Mucosa of stomach (tissue), 1 donor: ENCODE measurements around the gene PRM2.

Experiments used
- H3K27me3 ChIP-seq: one replicate; pipeline ENCODE4 v1.7.0; 2013; ENCODE audit warnings: mild to moderate bottlenecking, low read length; ENCODE audit not compliant: control insufficient read depth, insufficient read depth
- H3K36me3 ChIP-seq: one replicate; pipeline ENCODE4 v1.7.0; 2013; ENCODE audit warnings: low read length; ENCODE audit not compliant: control insufficient read depth, insufficient read depth
- H3K4me1 ChIP-seq: one replicate; pipeline ENCODE4 v1.7.0; 2013; ENCODE audit warnings: mild to moderate bottlenecking, low read length; ENCODE audit not compliant: control insufficient read depth, insufficient read depth
- H3K4me3 ChIP-seq: one replicate; pipeline ENCODE4 v1.7.0; 2013; ENCODE audit warnings: low read length
- H3K9ac ChIP-seq: one replicate; pipeline ENCODE4 v1.7.0; 2013; ENCODE audit warnings: mild to moderate bottlenecking, low read length, moderate library complexity
- H3K9me3 ChIP-seq: one replicate; pipeline ENCODE4 v1.7.0; 2013; ENCODE audit warnings: mild to moderate bottlenecking, low read length, moderate library complexity; ENCODE audit not compliant: control insufficient read depth
- donor health status: Pancreatic carcinoma.

The PRM2 gene

DNA sequence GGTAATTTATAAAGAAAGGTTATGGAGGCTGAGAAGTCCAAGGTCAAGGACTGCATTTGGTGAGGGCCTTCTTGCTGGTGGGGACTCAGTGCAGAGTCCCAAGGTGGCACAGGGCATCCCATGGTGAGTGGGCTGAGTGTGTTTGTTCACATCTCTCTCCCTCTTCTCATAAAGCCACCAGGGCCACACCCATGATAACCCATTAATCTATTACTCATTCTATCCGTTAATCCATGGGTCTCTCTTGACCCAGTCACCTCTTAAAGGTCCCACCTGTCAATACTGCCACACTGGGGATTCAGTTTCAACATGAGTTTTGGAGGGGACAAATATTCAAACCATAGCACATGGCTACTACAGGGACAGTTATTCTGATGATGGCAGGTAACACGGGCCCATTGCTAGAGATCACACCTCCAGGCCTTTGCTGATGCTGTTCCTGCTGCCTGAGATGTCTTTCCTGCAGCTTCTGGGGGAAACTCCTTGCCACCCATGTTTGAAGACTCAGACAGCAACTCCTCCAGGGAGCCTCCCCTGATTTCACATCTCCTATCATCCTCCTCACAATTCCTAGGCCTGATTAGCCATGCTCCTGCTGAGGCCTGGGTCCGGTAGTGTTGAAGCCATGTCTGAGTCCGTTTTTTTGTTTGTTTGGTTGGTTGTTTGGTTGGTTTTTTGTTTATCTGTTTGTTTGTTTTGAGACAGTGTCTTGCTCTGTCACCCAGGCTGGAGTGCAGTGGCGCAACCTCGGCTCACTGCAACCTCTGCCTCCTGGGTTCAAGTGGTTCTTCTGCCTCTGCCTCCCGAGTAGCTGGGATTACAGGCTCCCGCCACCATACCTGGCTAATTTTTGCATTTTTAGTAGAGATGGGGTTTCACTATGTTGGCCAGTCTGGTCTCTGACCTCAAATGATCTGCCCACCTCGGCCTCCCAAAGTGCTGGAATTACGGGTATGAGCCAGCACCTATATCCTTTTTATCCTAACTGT is 36.3 kb downstream of the PRM2 start:
- Histone ChIP-seq H3K9ac (no peak overlapping the region), H3K36me3 (no peaks in the 10 kb centered on the region), H3K4me1 (peaks cover 4% of the 10 kb centered on the region), H3K9me3 (no peaks in the 10 kb centered on the region), H3K27me3 (no peaks in the 10 kb centered on the region), H3K4me3 (no peak overlapping the region)

DNA sequence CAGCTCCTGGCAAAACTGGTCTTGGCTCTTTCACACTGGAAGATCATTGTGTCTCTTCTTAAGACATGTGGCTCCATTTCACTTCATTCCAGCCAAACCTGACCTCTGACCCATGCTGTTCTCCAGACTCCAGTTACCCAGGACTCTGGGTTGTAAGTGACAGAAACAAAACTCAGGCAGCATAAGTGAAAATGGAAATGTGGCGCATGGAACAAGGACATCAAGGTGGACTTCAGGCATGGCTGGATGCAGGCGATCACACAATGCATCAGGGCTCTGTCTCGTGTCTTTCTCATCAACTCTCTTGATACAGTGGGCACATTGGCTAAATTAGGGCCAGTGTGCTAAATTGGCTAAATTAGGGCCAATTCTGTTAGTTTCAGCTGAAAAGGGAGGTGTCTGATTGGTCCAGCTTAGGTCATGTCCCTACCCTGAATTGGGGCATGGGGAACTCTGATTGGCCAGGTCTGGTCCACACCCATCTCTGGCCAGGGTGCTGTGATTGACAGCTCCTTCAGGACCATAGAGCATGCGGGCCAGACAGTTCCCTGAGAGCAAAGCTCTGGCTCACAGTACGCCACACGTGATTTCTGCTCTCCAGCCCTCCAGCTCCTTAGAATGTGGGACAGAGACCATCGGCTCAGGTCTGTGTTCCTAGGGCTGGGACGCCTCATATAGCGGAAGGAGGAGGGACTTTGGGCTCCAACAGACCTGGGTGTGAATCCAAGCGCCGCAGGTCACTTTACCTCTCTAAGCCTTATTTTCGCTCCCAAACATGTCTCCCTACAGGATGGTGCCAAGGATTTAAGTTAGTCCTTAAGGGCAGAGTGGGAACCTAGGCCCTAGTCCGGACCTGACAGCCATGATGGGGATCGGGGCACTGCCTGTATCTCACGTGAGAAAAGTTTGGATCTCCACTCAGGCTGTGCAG is 37.7 kb downstream of the PRM2 start:
- Histone ChIP-seq H3K27me3 (no peaks in the 10 kb centered on the region), H3K9me3 (no peaks in the 10 kb centered on the region), H3K4me3 (no peak overlapping the region), H3K9ac (no peak overlapping the region), H3K4me1 (peaks cover 4% of the 10 kb centered on the region), H3K36me3 (no peaks in the 10 kb centered on the region)

DNA sequence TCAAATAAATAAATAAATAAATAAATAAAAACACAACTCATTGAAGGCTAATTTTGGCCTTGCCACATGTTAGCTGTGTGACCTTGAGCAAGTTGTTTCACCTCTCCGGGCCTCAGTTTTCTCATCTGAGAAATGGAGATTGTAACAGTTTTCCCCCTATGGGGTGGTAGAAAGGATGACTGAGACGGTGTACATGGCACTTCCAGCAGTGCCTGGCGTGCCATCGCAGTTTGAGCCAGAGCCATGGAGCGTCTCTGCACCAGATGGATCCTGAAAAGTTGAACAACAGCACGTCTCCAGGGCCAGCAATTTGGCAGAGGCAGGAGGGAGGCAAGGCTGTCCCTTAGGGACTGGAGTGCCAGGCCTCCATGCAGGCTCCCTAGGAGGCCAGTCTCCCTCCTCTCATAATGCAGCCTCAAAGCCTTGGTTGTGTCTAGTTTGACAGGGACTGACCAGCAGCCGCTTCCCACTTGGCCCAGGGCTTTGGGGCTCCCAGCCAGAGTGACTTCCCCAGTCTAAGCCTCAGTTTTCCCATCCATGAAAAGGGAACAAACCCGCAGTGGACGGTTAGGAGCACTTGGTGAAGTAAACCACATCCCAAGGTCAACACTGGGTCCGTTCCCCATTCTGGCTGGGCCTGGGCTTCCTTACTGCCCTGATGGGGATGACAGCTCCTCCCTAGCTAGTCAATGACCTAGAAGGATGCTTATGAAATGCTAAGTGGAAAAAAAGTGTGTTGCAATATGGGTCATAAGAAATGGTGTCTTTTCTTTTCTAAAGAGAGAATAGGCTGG is 39.6 kb downstream of the PRM2 start:
- H3K27me3 ChIP-seq, result no peaks in the 10 kb centered on the region
- H3K36me3 ChIP-seq, result no peaks in the 10 kb centered on the region
- no peak overlapping the region for H3K4me3 ChIP-seq
- H3K9ac ChIP-seq, result no peak overlapping the region
- H3K9me3 ChIP-seq, result no peaks in the 10 kb centered on the region
- H3K4me1 ChIP-seq, result peaks cover 12% of the 10 kb centered on the region

DNA sequence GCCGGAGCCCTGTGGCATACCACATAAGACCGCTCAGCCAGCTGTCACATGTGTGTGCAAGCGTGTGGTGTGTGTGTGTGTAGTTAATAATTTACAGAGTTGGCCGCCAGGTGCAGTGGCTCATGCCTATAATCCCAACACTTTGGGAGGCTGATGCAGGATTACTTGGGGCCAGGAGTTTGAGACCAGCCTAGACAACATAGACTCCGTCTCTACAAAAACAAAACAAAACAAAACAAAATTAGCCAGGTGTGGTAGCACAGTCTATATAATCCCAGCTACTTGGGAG is 40.6 kb downstream of the PRM2 start:
- Histone ChIP-seq H3K36me3 (no peaks in the 10 kb centered on the region), H3K9me3 (no peaks in the 10 kb centered on the region), H3K4me1 (peaks cover 10% of the 10 kb centered on the region), H3K9ac (no peak overlapping the region), H3K4me3 (no peak overlapping the region), H3K27me3 (no peaks in the 10 kb centered on the region)

DNA sequence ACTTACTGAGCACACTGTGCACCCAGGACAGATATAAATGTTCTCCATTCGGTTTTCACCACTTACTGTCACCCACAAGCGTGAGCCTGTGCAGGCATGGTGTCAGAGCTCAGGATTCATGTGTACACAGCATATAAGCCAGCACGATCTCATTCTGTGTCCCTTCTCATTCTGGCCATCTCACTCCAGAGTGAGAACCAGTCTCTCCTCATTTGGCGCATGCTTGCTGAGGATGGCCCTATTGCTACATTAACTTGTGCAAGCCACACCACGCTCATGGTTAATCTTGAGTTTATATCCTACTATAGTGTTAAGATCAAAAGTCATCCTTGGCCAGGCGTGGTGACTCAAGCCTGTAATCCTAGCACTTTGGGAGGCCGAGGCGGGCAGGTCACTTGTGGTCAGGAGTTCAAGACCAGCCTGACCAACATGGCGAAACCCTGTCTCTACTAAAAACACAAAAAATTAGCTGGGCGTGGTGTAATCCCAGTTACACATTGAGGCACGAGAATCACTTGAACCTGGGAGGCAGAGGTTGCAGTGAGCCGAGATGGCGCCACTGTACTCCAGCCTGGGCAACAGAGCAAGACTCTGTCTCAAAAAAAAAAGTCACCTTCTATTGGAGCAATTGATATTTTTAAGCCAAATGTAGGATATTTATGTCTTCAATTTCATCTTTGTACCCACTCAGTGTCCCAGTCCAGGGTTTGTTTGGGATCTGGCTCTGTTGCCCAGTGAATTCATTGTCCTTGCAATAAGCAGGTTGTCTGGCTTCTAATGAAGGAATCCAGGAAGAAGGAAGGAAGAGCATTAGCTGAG is 41.2 kb downstream of the PRM2 start:
- no peaks in the 10 kb centered on the region for H3K36me3 ChIP-seq
- peaks cover 8% of the 10 kb centered on the region for H3K4me1 ChIP-seq

DNA sequence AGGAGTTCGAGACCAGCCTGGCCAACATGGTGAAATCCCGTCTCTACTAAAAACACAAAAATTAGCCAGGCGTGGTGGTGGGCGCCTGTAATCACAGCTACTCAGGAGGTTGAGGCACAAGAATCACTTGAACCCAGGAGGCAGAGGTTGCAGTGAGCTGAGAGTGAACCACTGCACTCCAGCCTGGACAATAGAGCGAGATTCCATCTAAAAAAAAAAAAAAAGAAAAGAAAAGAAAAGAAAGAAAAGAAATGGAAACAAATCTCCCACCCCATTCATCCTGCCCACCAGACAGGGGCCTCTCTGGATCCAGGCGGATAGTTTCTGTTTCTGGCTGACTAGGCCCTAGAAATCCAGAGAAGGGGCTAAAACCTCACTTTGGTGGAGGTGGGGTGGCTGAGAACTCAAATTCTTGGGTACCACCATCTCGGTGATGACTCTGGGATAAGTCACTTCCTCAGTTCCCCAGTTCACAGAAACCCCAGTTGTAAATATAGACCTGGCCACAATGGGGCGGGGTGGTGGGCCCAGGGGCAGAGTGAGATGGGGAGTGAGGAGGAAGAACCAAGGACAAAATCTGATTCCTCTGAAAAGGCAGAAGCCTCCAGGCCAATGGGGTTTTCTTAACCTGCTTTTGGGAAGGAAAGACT is 42.4 kb downstream of the PRM2 start:
- Histone ChIP-seq H3K4me1 (peaks cover 8% of the 10 kb centered on the region), H3K9me3 (no peaks in the 10 kb centered on the region), H3K27me3 (no peaks in the 10 kb centered on the region), H3K4me3 (no peak overlapping the region), H3K36me3 (no peaks in the 10 kb centered on the region), H3K9ac (no peak overlapping the region)

More for the DNA sequence above, 41.2 kb downstream of the PRM2 start:
- no peaks in the 10 kb centered on the region for H3K9me3 ChIP-seq
- H3K4me3 ChIP-seq, result no peak overlapping the region
- H3K27me3 ChIP-seq, result no peaks in the 10 kb centered on the region
- H3K9ac ChIP-seq, result no peak overlapping the region

DNA sequence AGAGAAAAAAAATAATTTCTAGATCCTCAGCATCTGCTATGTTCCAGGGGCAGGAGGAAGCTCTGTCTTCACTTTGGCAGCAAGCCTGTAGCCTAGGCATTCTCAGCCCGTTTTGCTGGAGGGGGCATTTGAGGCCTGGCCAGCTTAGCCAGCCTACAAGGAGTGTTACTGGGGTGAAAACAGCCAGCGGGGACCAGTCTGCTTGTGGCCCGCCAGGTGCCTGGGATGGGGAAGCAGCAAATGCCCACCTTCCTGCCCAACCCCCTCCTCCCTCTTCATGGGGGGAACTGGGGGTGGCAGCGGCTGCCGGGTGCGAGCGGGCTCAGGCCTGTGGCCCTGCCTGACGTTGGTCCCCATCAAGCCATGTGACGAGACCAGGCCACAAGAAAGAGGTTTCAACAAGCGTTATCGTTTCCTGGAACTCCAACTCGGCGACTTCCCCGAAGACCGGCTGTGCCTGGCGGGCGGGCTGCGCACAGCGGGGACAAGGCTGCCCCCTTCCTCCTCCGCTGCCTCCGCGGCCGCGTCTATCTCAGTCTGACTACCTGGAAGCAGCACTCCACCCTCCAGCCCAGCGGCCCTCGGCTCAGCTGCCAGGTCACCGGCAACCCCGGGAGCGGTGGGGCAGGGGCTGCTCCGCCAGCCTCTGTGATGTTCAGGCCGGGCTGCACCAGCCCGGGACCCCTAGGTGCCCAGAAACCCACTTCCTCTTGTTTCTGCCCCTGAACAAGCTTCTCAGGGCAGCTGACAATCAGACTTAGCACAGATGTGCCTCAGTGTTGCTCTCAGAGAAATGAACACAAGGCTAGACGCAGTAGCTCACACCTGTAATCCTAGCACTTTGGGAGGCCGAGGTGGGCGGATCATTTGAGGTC is 43.2 kb downstream of the PRM2 start:
- H3K4me3 ChIP-seq, result no peak overlapping the region

DNA sequence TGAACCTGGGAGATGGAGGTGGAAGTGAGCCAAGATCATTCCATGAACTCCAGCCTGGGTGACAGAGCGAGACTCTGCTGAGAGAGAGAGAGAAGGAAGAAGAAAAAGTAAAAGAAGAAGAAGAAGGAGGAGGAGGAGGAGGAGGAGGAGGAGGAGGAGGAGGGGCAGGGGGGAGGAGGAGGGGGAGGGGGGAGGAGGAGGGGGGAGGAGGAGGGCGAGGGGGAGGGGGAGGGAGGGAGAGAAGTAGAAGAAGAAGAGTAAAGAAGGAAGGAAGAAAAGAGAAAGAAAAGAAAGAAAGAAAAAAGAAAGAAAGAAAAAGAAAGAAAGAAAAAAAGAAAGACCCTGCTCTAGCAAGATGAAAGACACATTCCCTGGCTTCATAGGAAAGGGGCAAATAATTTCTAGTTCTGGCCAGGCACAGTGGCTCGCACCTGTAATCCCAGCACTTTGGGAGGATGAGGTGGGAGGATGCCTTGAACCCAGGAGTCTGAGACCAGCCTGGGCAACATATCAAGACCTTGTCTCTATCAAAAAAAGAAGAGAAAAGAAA is 43.9 kb downstream of the PRM2 start:
- Histone ChIP-seq H3K9ac (no peak overlapping the region), H3K9me3 (no peaks in the 10 kb centered on the region), H3K27me3 (no peaks in the 10 kb centered on the region), H3K4me3 (no peak overlapping the region), H3K36me3 (no peaks in the 10 kb centered on the region), H3K4me1 (peaks cover 8% of the 10 kb centered on the region)

More for the DNA sequence above, 43.2 kb downstream of the PRM2 start:
- Histone ChIP-seq H3K36me3 (no peaks in the 10 kb centered on the region), H3K4me1 (peaks cover 8% of the 10 kb centered on the region), H3K27me3 (no peaks in the 10 kb centered on the region), H3K9ac (no peak overlapping the region), H3K9me3 (no peaks in the 10 kb centered on the region)

DNA sequence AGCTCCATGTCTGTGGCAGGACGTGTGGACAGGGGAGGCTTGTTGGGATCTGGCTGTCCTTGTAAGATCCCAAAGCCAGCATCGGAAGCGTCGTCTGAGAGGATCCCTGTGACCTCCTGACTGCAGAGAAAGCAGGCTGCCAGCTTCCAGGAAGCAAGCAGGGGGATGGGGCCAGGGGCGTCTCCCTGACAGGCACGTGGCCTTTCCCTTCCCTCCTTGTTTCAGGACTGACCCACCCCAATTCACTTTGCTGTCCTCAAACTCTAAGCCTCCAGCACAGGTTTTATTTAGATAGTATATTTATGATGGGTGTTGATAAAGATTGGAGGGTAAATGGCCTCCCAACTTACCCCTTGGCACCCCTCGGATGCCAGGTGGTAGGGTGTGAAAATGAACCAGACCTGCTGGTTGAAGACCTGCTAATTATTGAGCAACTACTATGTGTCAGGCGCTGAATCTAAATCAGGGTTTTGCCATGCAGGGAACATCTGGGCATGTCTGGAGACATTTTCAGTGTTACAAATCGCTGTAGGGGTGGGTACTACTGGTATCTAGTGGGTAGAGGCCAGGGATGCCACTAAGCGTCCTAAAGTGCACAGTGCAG is 44.8 kb downstream of the PRM2 start:
- no peaks in the 10 kb centered on the region for H3K27me3 ChIP-seq

DNA sequence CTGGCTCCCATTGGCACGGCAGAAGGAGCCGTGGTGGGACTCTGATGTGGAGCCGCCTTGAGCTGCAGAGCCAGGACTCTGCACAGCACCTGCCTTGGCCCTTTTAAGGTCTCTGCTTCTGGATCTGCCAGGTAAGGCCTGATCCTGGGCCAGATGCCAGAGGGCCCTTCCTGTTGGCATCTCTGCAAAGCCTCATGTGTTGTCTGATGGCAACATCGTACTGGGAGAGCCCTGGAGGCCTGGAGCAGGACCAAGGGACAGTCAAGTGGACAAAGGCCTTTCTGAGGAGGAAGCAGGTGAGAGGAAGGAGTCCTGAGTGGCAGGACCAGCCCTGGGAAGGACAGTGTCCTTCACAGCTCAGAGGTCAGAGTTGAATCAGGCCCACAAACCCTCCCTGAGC is 46.4 kb downstream of the PRM2 start:
- Histone ChIP-seq H3K27me3 (no peaks in the 10 kb centered on the region), H3K9me3 (no peaks in the 10 kb centered on the region), H3K4me3 (no peak overlapping the region), H3K9ac (no peak overlapping the region), H3K4me1 (peaks cover 8% of the 10 kb centered on the region), H3K36me3 (no peaks in the 10 kb centered on the region)

More for the DNA sequence above, 44.8 kb downstream of the PRM2 start:
- Histone ChIP-seq H3K9me3 (no peaks in the 10 kb centered on the region), H3K36me3 (no peaks in the 10 kb centered on the region), H3K9ac (no peak overlapping the region), H3K4me3 (no peak overlapping the region), H3K4me1 (peaks cover 8% of the 10 kb centered on the region)
